Suppressor macrophage (primary cell): Measurements from ENCODE around the gene WNT7A.
A peak's percentile ranks its signal among the peaks of the same experiment; 100 is the strongest.

ENCODE experiments used
- DNase-seq, 4 experiments: peaks; one replicate each; pipeline ENCODE4 v3.0.0-alpha.2; 2020 to 2022

Gene WNT7A

DNA sequence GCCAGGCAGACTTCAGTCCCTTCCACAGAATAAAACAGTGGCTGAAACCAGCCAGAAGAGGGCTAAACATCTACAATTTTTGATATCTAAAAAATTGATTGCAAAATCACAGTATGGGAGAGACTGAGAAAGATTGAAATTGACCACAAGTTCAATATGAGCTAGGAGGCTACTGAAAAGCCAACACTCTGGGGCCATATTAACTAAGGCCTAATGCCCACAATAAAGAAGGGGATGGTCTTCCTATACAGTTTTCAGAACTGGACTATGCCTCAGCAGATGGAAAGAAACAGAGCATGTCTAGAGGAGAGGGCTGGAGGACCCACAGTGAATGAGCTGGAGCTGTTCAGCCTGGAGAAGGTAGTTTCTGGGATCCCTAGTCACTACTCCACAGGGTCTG, 53.2 kb downstream of the WNT7A start:
- DNase-seq: no peak

GRCh38 chr3:13825821-13826220, 54.0 kb downstream of the WNT7A start:
- no peak for DNase-seq

- DNase-seq: no peak
Measured at GRCh38 chr3:13825311-13825579, 54.6 kb downstream of the WNT7A start.

GRCh38 chr3:13824521-13825310, 55.2 kb downstream of the WNT7A start:
- DNase-seq: no peak

DNA sequence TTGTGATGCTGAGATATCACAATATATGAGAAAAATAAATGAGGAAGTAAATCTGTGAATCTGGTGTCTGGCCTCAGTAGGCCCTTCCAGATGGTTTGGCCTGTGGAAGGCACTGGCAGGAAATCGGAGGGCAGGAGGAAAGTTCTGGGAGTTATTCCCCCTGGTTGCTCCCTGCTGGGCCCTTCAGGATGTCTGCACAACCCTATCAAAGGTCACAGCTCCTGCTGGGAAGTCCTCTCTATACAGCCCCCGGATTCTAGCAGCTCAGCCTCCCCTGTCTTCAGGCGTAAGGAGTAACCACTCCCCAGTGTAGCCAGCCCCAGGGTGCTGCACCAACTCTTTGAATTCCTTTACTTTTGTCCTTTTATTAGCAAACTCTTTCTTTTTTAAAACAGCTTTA, 56.2 kb downstream of the WNT7A start:
- DNase-seq: no peak

- DNase-seq: no peak
Measured at GRCh38 chr3:13822871-13823585, 56.8 kb downstream of the WNT7A start.

DNA sequence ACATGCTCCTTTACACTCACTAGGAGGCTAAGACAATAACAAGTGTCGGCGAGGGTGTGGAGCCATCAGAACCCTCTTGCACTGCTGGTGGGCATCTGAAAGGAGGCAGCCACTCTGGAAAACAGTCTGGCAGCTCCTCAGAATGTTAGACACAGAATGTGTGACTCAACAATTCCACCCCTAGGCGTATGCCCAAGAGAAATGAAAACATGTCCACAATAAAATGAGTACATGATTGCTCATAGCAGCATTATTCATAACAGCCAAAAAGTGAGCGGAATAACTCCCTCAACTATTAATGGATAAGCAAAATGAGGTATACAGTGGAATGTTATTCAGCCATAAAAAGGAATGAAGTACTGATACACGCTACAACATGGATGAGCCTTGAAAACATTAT, 57.8 kb downstream of the WNT7A start:
- DNase-seq: no peak

- no peak for DNase-seq
Measured at GRCh38 chr3:13821126-13821525, 58.7 kb downstream of the WNT7A start.

- DNase-seq: no peak
Measured at GRCh38 chr3:13818919-13819318, 61.0 kb downstream of the WNT7A start.

DNA sequence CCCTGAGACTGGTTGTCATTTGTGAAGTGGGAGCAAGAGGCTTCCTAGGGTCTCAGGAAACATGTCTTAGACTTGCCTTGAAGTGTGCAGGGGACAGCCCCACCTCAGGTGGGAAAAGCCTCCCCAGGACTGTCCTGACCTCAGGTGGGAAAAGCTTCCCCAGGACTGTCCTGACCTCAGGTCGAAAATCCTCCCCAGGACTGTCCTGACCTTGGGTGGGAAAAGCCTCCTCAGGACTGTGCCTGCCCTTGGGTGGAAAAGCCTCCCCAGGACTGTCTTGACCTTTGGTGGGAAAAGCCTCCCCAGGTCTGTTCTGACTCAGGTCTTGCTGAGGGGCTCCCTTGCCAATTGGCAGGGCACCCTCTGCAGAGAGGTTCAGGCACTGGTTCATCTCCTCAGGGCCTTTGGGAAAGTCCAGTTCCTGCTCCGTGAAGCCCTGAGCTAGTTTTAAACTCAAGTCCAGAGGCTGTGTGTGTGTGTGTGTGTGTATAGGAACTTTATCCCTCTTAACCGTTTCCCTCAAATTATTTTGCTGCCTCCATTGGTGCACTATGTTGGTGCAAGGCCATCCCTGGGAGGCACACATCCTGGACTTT, 64.7 kb downstream of the WNT7A start:
- DNase-seq: no peak

DNA sequence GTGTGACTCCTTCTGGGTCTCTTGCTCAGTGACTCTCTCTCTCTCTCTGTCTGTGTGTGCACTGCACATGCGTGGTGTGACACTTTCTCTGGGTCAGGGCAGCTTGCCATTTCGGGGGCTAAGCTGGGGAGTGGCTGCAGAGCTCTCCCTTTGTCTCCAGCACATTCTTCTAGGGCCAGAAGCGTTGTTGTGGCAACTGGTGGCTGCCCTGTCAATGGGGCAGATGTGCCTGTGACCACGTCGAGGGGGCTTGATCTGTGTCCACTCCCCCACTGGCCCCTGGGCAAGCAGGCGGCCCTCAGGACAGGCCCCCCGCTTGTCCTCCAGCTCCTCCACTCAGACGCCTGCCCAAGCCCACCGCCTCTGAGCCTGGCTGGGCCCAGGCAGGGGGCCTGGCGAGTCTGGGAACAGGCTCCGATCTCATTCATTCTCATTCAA, 67.8 kb downstream of the WNT7A start:
- DNase-seq: no peak

GRCh38 chr3:13811614-13812013, 68.3 kb downstream of the WNT7A start:
- DNase-seq: no peak

DNA sequence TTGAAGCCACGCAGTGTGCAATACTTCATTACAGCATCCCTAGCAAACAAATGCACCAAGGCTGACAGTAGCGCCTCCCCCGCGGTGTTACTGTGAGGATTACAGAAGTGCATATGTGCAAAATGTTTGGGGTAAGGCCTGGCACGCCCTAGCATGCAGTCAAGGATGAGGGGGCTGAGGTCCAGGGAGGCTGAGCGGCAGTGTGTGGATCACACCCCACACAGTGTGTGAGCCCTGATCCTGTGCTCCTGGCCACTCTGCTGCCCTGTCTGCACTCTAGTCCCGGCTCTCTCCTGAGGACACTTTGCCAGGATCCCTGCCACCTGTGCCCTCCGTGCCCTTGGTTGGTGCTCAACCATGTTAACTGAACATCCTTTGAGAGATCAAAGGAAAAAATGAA, 71.3 kb downstream of the WNT7A start:
- DNase-seq: no peak

DNA sequence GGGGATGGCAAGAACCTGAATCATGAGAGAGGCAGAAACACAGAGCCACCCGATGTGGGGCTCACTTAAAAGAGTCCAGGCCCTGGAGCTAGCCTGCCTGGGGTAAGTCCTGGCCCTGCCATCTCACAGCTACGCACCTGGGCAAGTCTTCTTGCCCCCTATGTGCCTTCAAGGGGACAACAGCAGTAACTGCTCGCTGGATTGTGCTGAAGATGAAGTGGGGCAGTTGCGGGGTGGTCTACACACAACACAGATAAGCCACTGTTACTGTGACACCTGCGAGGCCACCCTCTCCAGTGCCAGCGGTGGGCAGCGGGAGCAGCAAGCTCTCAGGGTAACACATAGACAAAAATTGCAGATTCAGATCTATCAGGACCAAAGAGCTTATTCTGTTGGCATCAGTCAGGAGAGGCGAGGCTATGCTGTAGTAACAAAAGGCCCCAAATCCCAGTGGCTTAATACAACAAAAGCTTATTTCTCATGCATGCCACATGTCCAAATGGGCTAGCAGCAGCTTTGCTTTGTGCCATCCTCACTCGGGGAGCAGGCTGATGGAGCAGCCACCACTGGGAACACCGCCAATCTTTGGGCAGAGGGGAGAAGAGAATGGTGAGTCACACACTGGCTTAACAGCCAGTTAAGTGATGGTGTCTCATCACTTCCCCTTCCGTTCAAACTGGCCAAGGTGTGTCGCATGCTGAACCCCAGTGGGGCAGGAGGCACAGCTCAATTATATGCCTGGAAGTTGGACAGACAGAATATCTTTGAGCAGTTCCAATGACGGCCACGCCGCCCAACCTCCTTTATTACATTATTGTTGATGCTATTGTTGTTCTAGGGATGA, 78.3 kb downstream of the WNT7A start:
- no peak for DNase-seq

DNA sequence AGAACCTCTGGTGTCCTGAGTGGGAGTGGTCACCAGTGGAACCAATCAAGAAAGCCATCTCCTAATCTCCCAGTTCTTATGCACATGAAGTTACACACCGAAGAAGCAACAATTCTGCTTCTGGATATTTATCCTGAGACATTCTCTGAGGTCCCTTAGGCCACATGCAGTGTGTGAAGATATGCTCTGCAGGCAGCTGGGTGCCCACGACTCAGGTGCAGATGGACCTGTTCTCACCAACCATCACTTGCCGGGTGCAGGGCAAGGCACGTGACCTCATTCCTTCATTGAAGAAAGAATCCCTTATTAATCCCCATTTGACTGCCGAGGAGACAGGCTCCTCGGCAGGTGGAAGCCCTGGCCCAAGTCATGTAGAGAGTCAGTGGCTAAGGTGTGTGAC, 79.8 kb downstream of the WNT7A start:
- DNase-seq: no peak

GRCh38 chr3:13798401-13798800, 81.5 kb downstream of the WNT7A start:
- no peak for DNase-seq

GRCh38 chr3:13796701-13797460, 83.0 kb downstream of the WNT7A start:
- DNase-seq: peak in 1 of 4 experiments; percentile 2

DNA sequence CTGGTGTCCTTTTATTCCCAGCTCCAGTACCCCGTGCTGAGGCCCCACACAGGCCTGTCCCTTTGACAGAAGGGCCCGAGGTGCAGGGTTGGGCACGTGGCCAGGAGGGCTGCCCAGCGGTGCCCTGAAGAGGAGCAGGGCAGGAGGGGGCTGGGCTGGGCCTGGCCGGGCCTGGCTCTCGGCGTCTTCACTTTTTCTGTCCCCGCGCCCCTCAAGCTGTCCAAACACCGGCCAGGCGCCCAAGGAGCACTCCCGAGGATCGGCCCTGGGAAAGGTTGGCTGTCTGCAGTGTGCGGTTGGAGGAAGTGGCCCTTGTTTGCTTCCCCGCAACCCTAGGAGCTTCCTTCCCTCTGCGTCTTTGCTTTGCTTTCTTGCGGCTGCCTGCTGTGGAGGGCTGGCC, 84.1 kb downstream of the WNT7A start:
- no peak for DNase-seq

DNA sequence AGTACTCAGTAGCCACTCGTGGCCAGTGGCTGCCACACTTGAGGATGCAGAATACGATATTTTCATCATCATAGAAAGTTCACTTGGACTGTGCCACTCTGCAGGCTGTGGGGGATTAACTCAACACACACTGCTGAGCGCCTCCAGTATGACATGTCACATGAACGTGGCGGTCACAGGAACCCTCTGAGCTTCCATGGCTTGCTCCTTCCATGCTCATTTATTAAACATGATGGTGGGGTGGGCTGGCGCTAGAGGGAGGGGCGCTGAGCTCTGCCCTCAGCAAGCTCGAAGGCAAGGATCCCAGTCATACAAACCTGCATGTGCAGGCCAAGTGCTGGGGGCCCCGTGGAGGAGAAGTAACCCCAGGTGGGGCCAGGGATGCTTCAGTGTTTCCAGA, 85.5 kb downstream of the WNT7A start:
- DNase-seq: no peak

DNA sequence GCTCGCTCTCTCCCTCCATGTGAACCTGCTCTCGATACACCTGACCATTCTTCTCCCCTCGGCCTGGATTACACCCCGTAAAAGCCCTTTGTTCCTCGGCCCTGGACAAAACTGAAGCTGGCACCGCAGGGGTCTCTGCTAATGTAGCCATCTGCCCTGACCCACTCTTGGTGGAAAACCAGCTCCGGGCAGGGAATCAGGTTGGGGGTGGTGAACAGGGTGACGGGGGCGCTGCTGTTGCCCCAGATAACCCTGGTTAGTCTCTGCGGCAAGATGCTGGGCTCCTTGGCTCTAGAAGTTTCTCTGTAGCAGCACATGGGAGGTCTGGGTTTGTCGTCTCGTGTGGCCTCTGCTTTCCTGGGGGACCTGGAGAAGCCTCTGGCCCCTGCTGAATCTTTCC, 86.4 kb downstream of the WNT7A start:
- DNase-seq: no peak

- DNase-seq: no peak
Measured at GRCh38 chr3:13792512-13793371, 87.1 kb downstream of the WNT7A start.
